IPS-15b (cell line): ENCODE results near the gene GRAMD1A.
"Not testable (repeated sequence)": the region's sequence is repeated elsewhere in the genome, so short reads cannot be mapped to it uniquely, and the experiment has no call there.

ENCODE experiments used
- H3K27me3 ChIP-seq: one replicate; pipeline ENCODE4 v1.6.1; 2013; ENCODE audit warnings: low read length; ENCODE audit not compliant: control insufficient read depth, insufficient read depth
- H3K36me3 ChIP-seq: one replicate; pipeline ENCODE4 v1.6.1; 2013; ENCODE audit warnings: low read length; ENCODE audit not compliant: control insufficient read depth, insufficient read depth
- H3K4me1 ChIP-seq: one replicate; pipeline ENCODE4 v1.6.1; 2013; ENCODE audit warnings: mild to moderate bottlenecking, low read length; ENCODE audit not compliant: control insufficient read depth, insufficient read depth
- H3K4me3 ChIP-seq: one replicate; pipeline ENCODE4 v1.5.1; 2013; ENCODE audit warnings: low read depth, low read length
- H3K9ac ChIP-seq: one replicate; pipeline ENCODE4 v1.6.1; 2013; ENCODE audit warnings: low read depth, mild to moderate bottlenecking, low read length
- H3K9me3 ChIP-seq: one replicate; pipeline ENCODE4 v1.6.1; 2013; ENCODE audit warnings: mild to moderate bottlenecking, low read length; ENCODE audit not compliant: control insufficient read depth, insufficient read depth

Gene GRAMD1A

DNA sequence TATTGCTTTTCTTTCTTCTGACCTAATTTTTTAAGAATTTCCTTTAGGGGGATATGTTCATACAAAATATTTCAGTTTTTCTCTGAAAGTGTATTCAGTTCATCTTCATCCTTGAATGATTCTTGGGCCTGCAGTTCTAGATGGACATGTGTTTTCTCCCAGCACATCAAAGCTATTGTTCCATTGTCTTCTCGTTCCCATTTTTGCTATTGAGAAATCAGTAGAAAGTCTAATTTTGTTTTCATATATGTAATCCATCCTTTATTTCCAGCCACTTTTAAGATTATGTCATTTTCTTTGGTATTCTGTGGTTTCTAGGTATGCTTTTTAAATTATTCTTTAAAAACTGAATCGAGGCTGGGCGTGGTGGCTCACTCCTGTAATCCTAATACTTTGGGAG is 15.8 kb upstream of the GRAMD1A start:
- Histone ChIP-seq H3K9me3 (no peaks in the 10 kb centered on the region), H3K9ac (no peak overlapping the region), H3K36me3 (no peaks in the 10 kb centered on the region), H3K27me3 (no peaks in the 10 kb centered on the region), H3K4me1 (no peaks in the 10 kb centered on the region), H3K4me3 (no peak overlapping the region)

DNA sequence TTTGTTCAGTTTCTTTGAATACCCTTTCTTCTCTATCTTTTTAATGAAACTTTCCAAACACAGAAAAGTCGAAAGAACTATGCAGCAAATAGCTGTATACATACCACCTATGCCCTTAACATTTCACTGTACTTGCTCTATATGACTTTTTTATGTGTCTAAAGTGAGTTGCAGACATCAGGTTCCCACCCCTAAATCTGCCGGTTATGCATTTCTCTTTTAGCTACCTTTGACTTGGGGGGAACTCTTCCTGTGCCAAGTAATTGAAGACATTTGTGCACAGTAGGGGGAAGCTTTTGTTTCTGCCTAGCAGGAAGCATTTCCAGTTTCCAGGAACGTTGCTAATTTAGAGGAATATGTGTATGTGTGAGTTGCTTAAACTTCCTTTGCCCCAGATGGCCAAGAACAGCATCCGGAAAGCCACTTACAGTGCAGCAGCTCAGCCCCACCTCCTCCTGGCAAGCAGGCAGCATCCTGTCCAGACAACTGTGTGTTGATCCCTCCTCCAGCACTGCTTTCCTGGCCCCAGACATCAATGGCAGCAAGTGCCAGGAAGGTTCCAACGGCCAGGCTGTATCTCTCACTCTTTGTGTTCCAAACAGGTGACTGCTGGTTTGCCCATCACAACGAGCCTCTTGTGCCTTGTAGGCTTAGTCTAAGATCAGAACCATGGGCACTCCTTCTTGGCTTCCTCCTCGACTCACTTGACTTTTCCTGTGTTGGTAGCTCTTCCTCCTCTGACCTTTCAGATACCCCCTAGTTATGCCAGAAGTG is 14.7 kb upstream of the GRAMD1A start:
- no peaks in the 10 kb centered on the region for H3K9me3 ChIP-seq
- H3K36me3 ChIP-seq = no peaks in the 10 kb centered on the region
- no peaks in the 10 kb centered on the region for H3K27me3 ChIP-seq
- no peak overlapping the region for H3K9ac ChIP-seq
- no peak overlapping the region for H3K4me3 ChIP-seq
- H3K4me1 ChIP-seq = no peaks in the 10 kb centered on the region

DNA sequence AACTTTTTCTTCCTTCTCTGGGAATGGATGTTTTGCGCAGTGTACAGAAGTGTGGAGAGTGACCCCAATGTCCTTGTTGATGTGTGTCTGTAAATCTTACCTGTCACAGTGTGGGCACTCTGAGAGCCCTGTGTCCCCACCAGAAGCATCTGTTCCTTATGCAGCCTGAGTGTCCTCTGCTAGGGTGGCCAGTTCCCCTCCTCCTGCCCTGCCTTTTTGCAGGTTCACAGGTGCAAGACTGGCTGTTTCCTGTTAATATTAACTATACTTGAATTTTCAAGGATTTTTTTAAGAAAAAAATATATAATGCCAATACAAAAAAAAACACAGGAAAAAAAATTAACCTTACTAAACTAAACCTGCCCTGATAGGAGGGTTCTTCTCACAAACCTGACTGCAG is 12.0 kb upstream of the GRAMD1A start:
- no peaks in the 10 kb centered on the region for H3K9me3 ChIP-seq
- H3K9ac ChIP-seq = no peak overlapping the region
- no peaks in the 10 kb centered on the region for H3K27me3 ChIP-seq
- no peaks in the 10 kb centered on the region for H3K36me3 ChIP-seq
- no peaks in the 10 kb centered on the region for H3K4me1 ChIP-seq
- H3K4me3 ChIP-seq = no peak overlapping the region

DNA sequence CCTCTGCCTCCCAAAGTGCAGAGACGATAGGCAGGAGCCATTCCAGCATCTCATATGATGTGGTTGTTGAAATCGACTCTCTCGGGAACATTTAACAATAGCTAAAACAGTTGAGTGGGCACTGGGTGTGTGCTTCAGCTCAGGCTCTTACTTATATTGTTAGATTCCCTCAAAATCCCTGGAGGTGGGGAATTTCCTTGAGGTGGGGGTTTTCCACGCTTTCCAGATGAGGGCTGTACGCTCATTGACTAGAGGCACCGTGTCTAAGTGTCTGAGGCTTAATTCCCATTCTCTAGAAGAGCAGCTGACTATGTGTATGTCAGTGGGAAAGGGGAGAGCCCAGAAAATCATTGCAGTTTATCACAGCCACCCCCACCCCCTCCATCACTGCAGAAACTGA is 10.8 kb upstream of the GRAMD1A start:
- Histone ChIP-seq H3K36me3 (no peaks in the 10 kb centered on the region), H3K9me3 (no peaks in the 10 kb centered on the region), H3K27me3 (no peaks in the 10 kb centered on the region), H3K9ac (no peak overlapping the region), H3K4me3 (no peak overlapping the region), H3K4me1 (no peaks in the 10 kb centered on the region)

DNA sequence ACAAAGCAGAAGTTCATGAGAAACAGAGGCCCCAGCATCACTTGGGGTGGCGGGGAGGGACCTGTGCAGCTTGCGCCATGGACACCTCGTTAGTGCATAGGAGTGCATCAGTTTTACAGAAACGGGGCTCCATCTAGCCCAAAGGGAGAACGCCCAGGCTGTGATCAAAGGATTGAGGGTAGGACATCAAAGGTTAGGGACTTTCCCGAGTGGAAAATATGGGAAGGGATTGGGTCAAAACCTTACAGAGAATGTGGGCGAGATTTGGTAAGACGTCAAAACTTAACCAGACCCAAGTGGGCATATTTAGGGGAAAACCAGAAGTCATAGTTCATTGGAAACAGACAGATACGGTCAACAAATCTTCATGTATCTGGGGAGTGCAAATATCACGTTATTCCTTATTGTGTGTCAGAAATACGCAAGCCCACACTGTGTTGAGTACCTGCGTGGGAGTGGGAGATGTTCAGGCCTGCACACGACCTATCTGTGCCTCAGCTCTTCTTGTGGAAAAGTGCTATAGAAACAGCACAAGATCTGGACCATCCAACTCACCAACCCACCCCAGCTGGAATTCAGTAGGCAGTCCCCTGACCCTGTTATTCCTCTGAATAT is 9.4 kb upstream of the GRAMD1A start:
- Histone ChIP-seq H3K4me3 (no peak overlapping the region), H3K9me3 (no peaks in the 10 kb centered on the region), H3K9ac (no peak overlapping the region)

DNA sequence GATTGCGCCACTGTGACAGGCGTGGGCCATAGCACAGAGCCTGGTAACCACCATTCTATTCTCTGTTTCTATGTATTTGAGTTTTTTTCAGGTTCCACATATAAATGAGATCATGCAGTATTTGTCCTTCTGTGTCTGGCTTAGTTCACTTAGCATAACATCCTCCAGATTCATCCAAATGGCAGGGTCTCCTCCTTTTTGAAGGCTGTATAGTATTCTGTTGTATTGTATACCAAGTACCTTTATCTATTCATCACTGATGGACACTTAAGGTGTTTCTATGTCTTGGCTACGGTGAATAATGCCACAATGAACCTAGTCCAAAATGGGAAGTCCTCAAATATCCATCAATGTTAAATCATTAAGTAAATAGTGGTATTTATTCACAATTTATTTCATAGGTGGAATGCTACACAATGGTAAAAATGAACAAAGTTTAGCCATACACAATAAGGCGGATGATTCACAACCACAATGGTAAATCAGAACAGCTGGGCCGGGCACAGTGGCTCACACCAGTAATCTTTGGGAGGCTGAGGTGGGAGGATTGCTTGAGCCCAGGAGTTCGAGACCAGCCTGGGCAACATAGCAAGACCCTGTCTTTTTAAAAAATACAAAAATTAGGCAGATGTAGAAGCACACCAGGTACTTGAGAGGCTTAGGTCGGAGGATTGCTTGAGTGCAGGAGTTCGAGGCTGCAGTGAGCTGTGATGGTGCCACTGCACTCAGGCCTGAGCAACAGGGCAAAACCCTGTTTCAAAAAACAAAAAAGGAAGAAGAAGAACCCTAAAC is 8.4 kb upstream of the GRAMD1A start:
- no peaks in the 10 kb centered on the region for H3K36me3 ChIP-seq
- H3K4me1 ChIP-seq = no peaks in the 10 kb centered on the region
- H3K9me3 ChIP-seq = no peaks in the 10 kb centered on the region
- no peak overlapping the region for H3K4me3 ChIP-seq
- no peaks in the 10 kb centered on the region for H3K27me3 ChIP-seq
- H3K9ac ChIP-seq = no peak overlapping the region

More for the DNA sequence above, 9.4 kb upstream of the GRAMD1A start:
- H3K27me3 ChIP-seq = no peaks in the 10 kb centered on the region
- no peaks in the 10 kb centered on the region for H3K4me1 ChIP-seq
- no peaks in the 10 kb centered on the region for H3K36me3 ChIP-seq

DNA sequence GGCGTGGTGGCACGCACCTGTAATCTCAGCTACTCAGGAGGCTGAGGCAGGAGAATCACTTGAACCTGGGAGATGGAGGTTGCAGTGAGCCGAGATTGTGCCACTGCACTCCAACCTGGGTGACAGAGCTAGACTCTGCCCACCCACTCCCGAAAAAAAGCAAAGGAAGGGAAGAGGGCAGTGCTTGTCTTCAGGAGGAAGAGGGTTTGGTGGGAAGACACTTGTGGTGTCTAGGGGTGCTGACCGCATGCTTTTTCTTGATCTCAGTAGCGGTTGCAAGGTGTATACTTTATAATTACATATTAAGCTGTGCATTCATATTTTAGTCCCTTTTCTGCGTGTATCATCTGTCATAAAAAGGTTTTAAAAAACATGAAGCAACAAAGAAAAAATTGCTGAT is 7.5 kb upstream of the GRAMD1A start:
- not testable (repeated sequence) for H3K27me3 ChIP-seq, H3K4me3 ChIP-seq, H3K36me3 ChIP-seq, H3K9ac ChIP-seq, H3K9me3 ChIP-seq, H3K4me1 ChIP-seq

DNA sequence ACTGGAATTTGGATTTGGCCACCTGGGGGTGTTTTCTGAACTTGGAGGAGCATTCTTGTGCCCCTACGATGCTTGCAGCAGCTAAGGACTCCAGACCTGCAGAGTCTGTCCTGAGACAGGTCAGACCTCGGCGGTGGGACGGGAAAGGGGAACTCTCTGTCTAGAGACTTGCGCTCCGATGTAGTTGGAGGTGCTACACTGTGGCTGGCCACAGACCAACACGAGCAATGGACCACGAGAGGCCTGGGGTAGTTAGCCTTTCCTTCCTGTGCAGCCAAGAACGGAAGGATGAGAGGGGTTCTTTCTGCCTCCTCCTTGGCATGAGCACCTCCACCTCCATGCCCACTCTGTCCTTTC is 5.9 kb upstream of the GRAMD1A start:
- H3K27me3 ChIP-seq = no peaks in the 10 kb centered on the region
- no peak overlapping the region for H3K4me3 ChIP-seq
- no peaks in the 10 kb centered on the region for H3K36me3 ChIP-seq

DNA sequence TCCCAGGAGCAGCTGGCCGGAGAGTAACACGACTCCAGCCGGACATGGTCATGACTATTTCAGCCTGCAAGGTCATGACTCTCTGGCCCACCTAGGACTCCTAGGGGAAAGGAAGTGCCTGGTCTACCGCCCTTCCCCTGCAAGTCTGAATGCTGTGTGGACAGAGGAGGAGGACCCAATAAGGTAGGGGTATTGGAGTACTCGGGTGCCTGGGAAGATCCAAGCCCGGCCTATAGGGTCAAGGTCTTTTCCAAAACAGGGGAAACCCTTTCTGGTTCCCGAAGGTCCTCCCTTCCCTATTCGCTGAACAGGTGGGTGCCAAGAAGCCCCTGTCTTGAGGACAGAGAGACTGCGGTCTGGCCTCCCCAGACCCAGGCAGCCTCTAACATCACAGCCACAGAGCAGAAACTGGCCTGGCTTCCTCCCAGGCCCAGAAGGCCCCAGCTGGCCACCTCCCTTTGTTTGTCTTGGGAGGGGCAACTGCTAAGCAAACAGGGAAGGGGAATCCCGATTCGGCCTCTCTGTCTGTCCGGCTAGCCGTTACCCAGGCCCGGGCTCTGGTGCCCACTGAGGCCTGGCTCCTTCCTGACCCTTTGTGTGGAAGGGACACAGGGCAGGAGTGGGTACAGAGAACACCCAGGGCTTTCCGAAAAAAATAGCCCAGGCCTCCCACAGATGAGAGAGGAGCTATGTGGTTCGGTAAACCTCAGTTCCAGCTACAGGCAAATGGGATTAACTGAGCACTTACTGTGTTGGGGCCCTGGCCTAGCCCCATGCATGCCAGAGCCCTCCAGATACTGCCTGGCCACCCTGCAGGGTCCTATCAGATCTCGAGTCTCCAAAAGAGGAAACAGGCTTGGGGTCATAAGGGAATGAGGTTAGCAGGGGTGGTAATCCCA is 5.2 kb upstream of the GRAMD1A start:
- H3K4me3 ChIP-seq = no peak overlapping the region
- no peak overlapping the region for H3K9ac ChIP-seq

More for the DNA sequence above, 5.9 kb upstream of the GRAMD1A start:
- Histone ChIP-seq H3K9ac (no peak overlapping the region), H3K4me1 (peaks cover 9% of the 10 kb centered on the region), H3K9me3 (no peaks in the 10 kb centered on the region)

DNA sequence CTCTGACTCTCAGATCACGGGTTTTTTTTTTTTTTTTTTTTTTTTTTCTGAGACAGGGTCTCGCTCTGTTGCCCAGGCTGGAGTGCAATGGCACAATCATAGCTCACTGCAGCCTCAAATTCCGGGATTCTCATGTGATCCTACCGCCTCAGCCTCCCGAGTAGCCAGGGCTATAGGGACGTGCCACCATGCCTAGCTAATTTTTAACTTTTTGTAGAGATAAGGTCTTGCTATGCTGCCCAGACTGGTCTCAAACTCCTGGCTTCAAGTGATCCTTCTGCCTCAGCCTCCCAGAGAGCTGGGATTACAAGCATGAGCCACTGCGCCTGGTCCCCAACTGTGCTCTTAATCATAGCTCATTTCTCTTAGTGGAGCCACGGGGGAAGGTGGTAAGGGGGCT is 4.6 kb upstream of the GRAMD1A start:
- H3K9ac ChIP-seq = no peak overlapping the region
- H3K4me1 ChIP-seq = peaks cover 9% of the 10 kb centered on the region
- H3K36me3 ChIP-seq = no peaks in the 10 kb centered on the region
- no peak overlapping the region for H3K4me3 ChIP-seq
- no peaks in the 10 kb centered on the region for H3K9me3 ChIP-seq
- H3K27me3 ChIP-seq = no peaks in the 10 kb centered on the region

More for the DNA sequence above, 5.2 kb upstream of the GRAMD1A start:
- peaks cover 9% of the 10 kb centered on the region for H3K4me1 ChIP-seq
- H3K9me3 ChIP-seq = no peaks in the 10 kb centered on the region
- no peaks in the 10 kb centered on the region for H3K36me3 ChIP-seq
- no peaks in the 10 kb centered on the region for H3K27me3 ChIP-seq

DNA sequence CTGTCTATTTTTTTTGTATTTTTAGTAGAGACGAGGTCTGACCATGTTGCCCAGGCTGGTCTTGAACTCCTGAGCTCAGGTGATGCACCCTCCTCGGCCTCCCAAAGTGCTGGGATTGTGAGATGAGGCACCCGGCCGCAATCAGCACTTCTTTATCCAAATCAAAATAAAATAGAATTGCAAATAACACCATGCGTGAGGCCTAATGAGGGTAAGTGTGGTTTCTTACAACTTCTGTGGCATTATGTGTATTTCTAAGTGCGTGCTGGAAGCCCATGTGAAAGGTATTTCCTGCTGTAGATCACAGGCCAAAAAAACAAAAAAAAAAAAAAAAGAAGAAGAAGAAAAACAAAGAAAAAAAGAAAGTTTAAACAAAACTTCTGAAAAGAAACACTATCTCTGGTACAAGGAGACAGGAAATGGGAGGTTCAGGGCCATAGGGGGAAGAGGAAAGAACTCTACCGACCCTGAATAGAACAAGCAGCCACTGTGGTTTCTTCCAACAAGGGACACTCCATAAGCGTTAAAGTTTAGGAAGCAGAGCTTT is 3.0 kb upstream of the GRAMD1A start:
- no peaks in the 10 kb centered on the region for H3K36me3 ChIP-seq
- no peak overlapping the region for H3K9ac ChIP-seq
- H3K4me3 ChIP-seq = no peak overlapping the region
- peaks cover 9% of the 10 kb centered on the region for H3K4me1 ChIP-seq
- H3K9me3 ChIP-seq = no peaks in the 10 kb centered on the region
- H3K27me3 ChIP-seq = no peaks in the 10 kb centered on the region
